Transverse colon (tissue), 4 donors: ENCODE data around the gene GSC2.
A peak's percentile ranks its signal among the peaks of the same experiment; 100 is the strongest.

Experiments used
- POLR2A ChIP-seq: fragments of 450-650 bp; IDR thresholded peaks from one replicate; pipeline ENCODE4 v1.6.1; 2016; ENCODE audit warnings: antibody characterized with exemption, mild to moderate bottlenecking, moderate library complexity
- POLR2AphosphoS5 ChIP-seq, 3 donors: sonication (generic); formaldehyde crosslinking; IDR thresholded peaks; one replicate each; pipeline ENCODE4 v1.6.1; 2016; ENCODE audit warnings: antibody characterized with exemption in 3 of 3
- TF ChIP-seq, protein P1 (sequence below), 5 experiments: fragments of 200-600 bp in 3 of 5; fragments of 450-650 bp in 2 of 5; sonication (generic) in 3 of 5; IDR thresholded peaks; 1 replicate in 2 of 5; 2 replicates in 3 of 5; pipeline ENCODE4 v1.5.1; 2016 to 2017; ENCODE audit warnings: antibody characterized with exemption in 5 of 5, inconsistent platforms in 3 of 5, mild to moderate bottlenecking in 2 of 5, moderate library complexity in 1 of 5

DNA sequence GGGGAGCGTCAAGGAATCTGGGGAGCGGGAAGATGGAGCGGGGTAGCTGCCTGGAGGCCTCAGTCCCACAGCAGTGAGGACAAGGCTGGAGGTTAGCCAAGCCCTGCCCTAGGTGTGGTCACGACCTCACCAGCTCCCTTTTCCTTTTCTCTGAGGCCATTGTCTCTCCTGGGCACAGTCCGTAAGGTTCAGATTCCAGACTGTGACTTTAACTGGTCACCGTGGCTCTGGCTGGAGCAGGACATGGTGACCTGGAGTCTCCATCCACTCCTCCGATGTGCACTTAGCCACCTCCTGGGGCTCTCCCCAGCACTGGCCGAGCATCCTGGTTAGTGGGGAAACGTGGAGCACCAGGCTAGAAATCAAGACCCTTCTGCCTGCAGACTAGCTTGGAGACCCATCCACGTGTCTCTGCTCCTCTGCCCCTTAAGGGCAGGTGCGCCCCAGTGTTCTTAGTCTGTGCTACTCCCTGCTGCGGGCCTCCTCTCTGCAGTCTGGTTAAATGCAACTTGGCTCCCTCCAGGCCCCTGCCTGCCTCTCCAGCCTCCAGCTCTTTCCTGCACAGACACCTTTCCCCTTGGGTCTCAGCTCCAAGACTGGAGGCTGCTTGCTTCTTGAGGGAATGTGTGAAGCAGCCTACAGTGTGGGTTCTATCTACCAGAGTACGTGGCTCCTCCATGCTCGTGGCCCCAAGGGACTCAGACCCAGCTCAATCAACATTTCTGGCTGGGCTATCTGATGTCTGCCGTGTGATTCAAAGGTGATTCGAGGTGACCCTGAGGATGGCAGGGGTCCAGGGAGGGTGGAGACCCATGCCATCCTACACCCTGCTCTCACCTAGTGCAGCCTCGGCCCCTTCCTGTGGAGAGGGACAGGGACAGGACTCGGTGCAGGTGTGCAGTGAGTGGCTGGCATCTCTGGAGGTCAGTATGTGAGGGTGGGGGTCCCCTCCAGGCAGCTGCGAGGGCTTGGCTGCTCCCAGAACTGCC is 23.2 kb upstream of the GSC2 start:
- TF ChIP-seq, protein P1, sequence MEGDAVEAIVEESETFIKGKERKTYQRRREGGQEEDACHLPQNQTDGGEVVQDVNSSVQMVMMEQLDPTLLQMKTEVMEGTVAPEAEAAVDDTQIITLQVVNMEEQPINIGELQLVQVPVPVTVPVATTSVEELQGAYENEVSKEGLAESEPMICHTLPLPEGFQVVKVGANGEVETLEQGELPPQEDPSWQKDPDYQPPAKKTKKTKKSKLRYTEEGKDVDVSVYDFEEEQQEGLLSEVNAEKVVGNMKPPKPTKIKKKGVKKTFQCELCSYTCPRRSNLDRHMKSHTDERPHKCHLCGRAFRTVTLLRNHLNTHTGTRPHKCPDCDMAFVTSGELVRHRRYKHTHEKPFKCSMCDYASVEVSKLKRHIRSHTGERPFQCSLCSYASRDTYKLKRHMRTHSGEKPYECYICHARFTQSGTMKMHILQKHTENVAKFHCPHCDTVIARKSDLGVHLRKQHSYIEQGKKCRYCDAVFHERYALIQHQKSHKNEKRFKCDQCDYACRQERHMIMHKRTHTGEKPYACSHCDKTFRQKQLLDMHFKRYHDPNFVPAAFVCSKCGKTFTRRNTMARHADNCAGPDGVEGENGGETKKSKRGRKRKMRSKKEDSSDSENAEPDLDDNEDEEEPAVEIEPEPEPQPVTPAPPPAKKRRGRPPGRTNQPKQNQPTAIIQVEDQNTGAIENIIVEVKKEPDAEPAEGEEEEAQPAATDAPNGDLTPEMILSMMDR (IDR thresholded peaks at IDR 0.05), result no peak
- no peak for TF ChIP-seq POLR2A
- peak in 1 of 3 donors; percentile 19 for TF ChIP-seq POLR2AphosphoS5 (IDR thresholded peaks at IDR 0.05)
